GM21381 (cell line): ENCODE results near the gene MAPK1.
"Not testable (repeated sequence)": the region's sequence is repeated elsewhere in the genome, so short reads cannot be mapped to it uniquely, and the experiment has no call there.

Source experiments
- ATAC-seq: cut with Tn5 transposase; IDR thresholded peaks from one replicate; pipeline ENCODE4 v1.9.1; 2021; ENCODE audit warnings: mild to moderate bottlenecking, moderate library complexity; ENCODE audit not compliant: unreplicated experiment

Gene MAPK1

GRCh38 chr22:21823740-21824444, 43.6 kb downstream of the MAPK1 start:
- ATAC-seq: no peak

GRCh38 chr22:21819183-21819770, 48.2 kb downstream of the MAPK1 start:
- ATAC-seq: no peak

- ATAC-seq: no peak
These were observed 48.8 kb downstream of the MAPK1 start for GRCh38 chr22:21818487-21819182.

- ATAC-seq: not testable (repeated sequence)
These were observed 50.0 kb downstream of the MAPK1 start for GRCh38 chr22:21817497-21817853.

GRCh38 chr22:21816787-21817496, 50.5 kb downstream of the MAPK1 start:
- no peak for ATAC-seq

GRCh38 chr22:21816472-21816786, 51.0 kb downstream of the MAPK1 start:
- ATAC-seq: no peak

GRCh38 chr22:21815958-21816357, 51.5 kb downstream of the MAPK1 start:
- ATAC-seq: no peak

GRCh38 chr22:21815357-21815756, 52.1 kb downstream of the MAPK1 start:
- ATAC-seq: no peak

GRCh38 chr22:21811982-21812381, 55.5 kb downstream of the MAPK1 start:
- ATAC-seq: no peak

- no peak for ATAC-seq
These were observed 59.6 kb downstream of the MAPK1 start for GRCh38 chr22:21807544-21808529.

- ATAC-seq: not testable (repeated sequence)
These were observed 62.1 kb downstream of the MAPK1 start for GRCh38 chr22:21805325-21805724.

GRCh38 chr22:21803811-21804249, 63.6 kb downstream of the MAPK1 start:
- no peak for ATAC-seq

- no peak for ATAC-seq
These were observed 64.8 kb downstream of the MAPK1 start for GRCh38 chr22:21802673-21803072.

- no peak for ATAC-seq
These were observed 65.4 kb downstream of the MAPK1 start for GRCh38 chr22:21802056-21802455.

GRCh38 chr22:21801304-21801644, 66.2 kb downstream of the MAPK1 start:
- not testable (repeated sequence) for ATAC-seq

- ATAC-seq: no peak
These were observed 66.7 kb downstream of the MAPK1 start for GRCh38 chr22:21800552-21801303.

GRCh38 chr22:21797444-21798221, 69.8 kb downstream of the MAPK1 start:
- no peak for ATAC-seq

- ATAC-seq: no peak
These were observed 70.6 kb downstream of the MAPK1 start for GRCh38 chr22:21796863-21797262.

GRCh38 chr22:21796231-21796630, 71.2 kb downstream of the MAPK1 start:
- ATAC-seq: no peak
